Measurements from ENCODE around the gene NUDT1. TPM values are rescaled to one million over a fixed set of nuclear protein-coding genes. Genes with fewer than 3 reads are reported as not detected.

Gene NUDT1
- total RNA-seq: 105 TPM
- 37.5 TPM for polyA plus RNA-seq
- long read RNA-seq, donor 1, transcript NUDT1-206 (3 exons, 714 nt): major isoform, 5 of 6 reads
- long read RNA-seq, donor 1, partial matches to known transcripts: 0 of 6 reads
- long read RNA-seq, donor 1, other reads (novel, unspliced or antisense): 0 of 6 reads
- long read RNA-seq, donor 2: 0 reads
- long read RNA-seq, donor 3, transcript NUDT1-206 (3 exons, 714 nt): major isoform, 22 of 68 reads
- long read RNA-seq, donor 3, transcript NUDT1-203 (4 exons, 662 nt): minor isoform, 18 of 68 reads
- long read RNA-seq, donor 3, partial matches to known transcripts: 19 of 68 reads
- long read RNA-seq, donor 3, other reads (novel, unspliced or antisense): 8 of 68 reads
- long read RNA-seq, donor 4, transcript NUDT1-206 (3 exons, 714 nt): major isoform, 14 of 20 reads
- long read RNA-seq, donor 4, transcript NUDT1-203 (4 exons, 662 nt): minor isoform, 5 of 20 reads
- long read RNA-seq, donor 4, partial matches to known transcripts: 0 of 20 reads
- long read RNA-seq, donor 4, other reads (novel, unspliced or antisense): 0 of 20 reads
- long read RNA-seq, donor 5, transcript NUDT1-203 (4 exons, 662 nt): major isoform, 42 of 69 reads
- long read RNA-seq, donor 5, transcript NUDT1-206 (3 exons, 714 nt): minor isoform, 18 of 69 reads
- long read RNA-seq, donor 5, partial matches to known transcripts: 6 of 69 reads
- long read RNA-seq, donor 5, other reads (novel, unspliced or antisense): 0 of 69 reads
- long read RNA-seq, donor 6, transcript NUDT1-203 (4 exons, 662 nt): minor isoform, 8 of 18 reads
- long read RNA-seq, donor 6, transcript NUDT1-206 (3 exons, 714 nt): major isoform, 9 of 18 reads
- long read RNA-seq, donor 6, partial matches to known transcripts: 0 of 18 reads
- long read RNA-seq, donor 6, other reads (novel, unspliced or antisense): 0 of 18 reads
- long read RNA-seq, donor 7, transcript NUDT1-203 (4 exons, 662 nt): major isoform, 15 of 30 reads
- long read RNA-seq, donor 7, transcript NUDT1-206 (3 exons, 714 nt): minor isoform, 12 of 30 reads
- long read RNA-seq, donor 7, partial matches to known transcripts: 0 of 30 reads
- long read RNA-seq, donor 7, other reads (novel, unspliced or antisense): 0 of 30 reads
- long read RNA-seq, donor 8, transcript NUDT1-206 (3 exons, 714 nt): major isoform, 7 of 12 reads
- long read RNA-seq, donor 8, partial matches to known transcripts: 0 of 12 reads
- long read RNA-seq, donor 8, other reads (novel, unspliced or antisense): 0 of 12 reads
- long read RNA-seq, donor 9, transcript NUDT1-206 (3 exons, 714 nt): minor isoform, 10 of 27 reads
- long read RNA-seq, donor 9, transcript NUDT1-203 (4 exons, 662 nt): major isoform, 14 of 27 reads
- long read RNA-seq, donor 9, partial matches to known transcripts: 0 of 27 reads
- long read RNA-seq, donor 9, other reads (novel, unspliced or antisense): 0 of 27 reads
- long read RNA-seq, donor 10, transcript NUDT1-203 (4 exons, 662 nt): major isoform, 8 of 16 reads
- long read RNA-seq, donor 10, transcript NUDT1-206 (3 exons, 714 nt): minor isoform, 7 of 16 reads
- long read RNA-seq, donor 10, partial matches to known transcripts: 0 of 16 reads
- long read RNA-seq, donor 10, other reads (novel, unspliced or antisense): 0 of 16 reads

- H3K36me3 ChIP-seq (ENCODE audit: control insufficient read depth in 2 of 2, insufficient read depth in 2 of 2, low read length in 1 of 2): peaks cover 29 to 31% of the 10 kb centered on the region in 2 donors
- no peaks in the 10 kb centered on the region for H3K27me3 ChIP-seq (ENCODE audit: control insufficient read depth in 2 of 2, insufficient read depth in 1 of 2, low read length in 1 of 2)
- under 1% methylated on average over 81 of the region's 81 CpGs for WGBS
- peaks cover 13 to 51% of the 10 kb centered on the region in 2 donors for H3K4me1 ChIP-seq (ENCODE audit: control insufficient read depth in 2 of 2, insufficient read depth in 2 of 2, low read length in 2 of 2)
- DNase-seq (ENCODE audit: low read depth in 6 of 9, low spot score in 9 of 9): peak in 6 of 9 donors; percentile 45 to 77 (median 60)
- H3K4me3 ChIP-seq (ENCODE audit: low read length in 2 of 2): peak within 1 kb of the TSS; percentile 92 to 96
- H3K9me3 ChIP-seq (ENCODE audit: control insufficient read depth in 2 of 2, insufficient read depth in 1 of 2, low read length in 1 of 2): no peaks in the 10 kb centered on the region
- H3K27ac ChIP-seq (ENCODE audit: low read depth in 1 of 2, low read length in 1 of 2): peak within 1 kb of the TSS; percentile 64 to 79
These were observed at the start of gene NUDT1, which contains the start of gene MRM2 for GRCh38 chr7:2241580-2242540. Gene NUDT1, plus strand, starts transcription at chr7:2242226. Its CDS starts 2,349 bp downstream, at chr7:2244575. Gene MRM2, minus strand, starts transcription at chr7:2242205. Its CDS starts 36 bp downstream, at chr7:2242169.

DNA sequence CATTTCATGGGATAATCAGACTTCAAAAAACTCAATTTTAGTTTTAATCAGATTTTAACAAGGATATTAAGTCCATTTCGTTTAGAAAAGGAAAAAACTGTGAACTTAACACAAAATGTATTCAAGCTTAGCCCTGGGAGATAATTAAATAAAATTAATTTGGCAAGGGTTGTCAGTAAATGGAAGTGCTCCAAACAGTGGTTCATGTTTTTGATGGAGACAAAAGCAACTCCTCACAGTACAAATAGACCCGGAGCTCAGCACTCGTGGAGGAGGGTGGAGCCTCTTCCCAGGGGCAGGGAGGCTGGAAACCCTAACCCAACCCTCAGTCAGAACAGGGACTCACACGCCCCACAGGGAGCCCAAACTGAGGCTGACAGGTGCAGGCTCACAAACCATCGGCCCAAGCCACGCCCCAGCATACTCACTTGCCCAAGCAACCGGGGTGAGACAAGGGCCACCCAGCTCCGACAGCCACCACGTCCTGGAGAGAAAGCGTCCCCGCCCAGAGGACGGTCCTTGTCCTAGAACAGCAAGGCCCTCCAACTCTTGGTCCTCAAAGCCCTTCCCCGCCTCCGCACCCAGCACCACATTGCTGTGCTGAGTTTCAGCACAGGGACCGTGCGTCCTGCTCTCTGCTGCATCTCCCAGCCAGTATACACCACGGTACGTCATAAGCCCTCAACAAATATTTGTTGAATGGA is 49.0 kb upstream of the NUDT1 start:
- WGBS: 97% methylated on average over 18 of the region's 18 CpGs
- Histone ChIP-seq H3K9me3 (ENCODE audit: control insufficient read depth in 2 of 2, insufficient read depth in 1 of 2, low read length in 1 of 2) (peaks cover 1 to 17% of the 10 kb centered on the region in 2 donors), H3K4me1 (ENCODE audit: control insufficient read depth in 2 of 2, insufficient read depth in 2 of 2, low read length in 2 of 2) (peaks cover 0 to 19% of the 10 kb centered on the region in 2 donors), H3K27ac (ENCODE audit: low read depth in 1 of 2, low read length in 1 of 2) (no peak overlapping the region), H3K27me3 (ENCODE audit: control insufficient read depth in 2 of 2, insufficient read depth in 1 of 2, low read length in 1 of 2) (no peaks in the 10 kb centered on the region), H3K4me3 (ENCODE audit: low read length in 2 of 2) (no peak overlapping the region), H3K36me3 (ENCODE audit: control insufficient read depth in 2 of 2, insufficient read depth in 2 of 2, low read length in 1 of 2) (peaks cover 28 to 29% of the 10 kb centered on the region in 2 donors)
- no peak for DNase-seq (ENCODE audit: low read depth in 6 of 9, low spot score in 9 of 9)

DNA sequence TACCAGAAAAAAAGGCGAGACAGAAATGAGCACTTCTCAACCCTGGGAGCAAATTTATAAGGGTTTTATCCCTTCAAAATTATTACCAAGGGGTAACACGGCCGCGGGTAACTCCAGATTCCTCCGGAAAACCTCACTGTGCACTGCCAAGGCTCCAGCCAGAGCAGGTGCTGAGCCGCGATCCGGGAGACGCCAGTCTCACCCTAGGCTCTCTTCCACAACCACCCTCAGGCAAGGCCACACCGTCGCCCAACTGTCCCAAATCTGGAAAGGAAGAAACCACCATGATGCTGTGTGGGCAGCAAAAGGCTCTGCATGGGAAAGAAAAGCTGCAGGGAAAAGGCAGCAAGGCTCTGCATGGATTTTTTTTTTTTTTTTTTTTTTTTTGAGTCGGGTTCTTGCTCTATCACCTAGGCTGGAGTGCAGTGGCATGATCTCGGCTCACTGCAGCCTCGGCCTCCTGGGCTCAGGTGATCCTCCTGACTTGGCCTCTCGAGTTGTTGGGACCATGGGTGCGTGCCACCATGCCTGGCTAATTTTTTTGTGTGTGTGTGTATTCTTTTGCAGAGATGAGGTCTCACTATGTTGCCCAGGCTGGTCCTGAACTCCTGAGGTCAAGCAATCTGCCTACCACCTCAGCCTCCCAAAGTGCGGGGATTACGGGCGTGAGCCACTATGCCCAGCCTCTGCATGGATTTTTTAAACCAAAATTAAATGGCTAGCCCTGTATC is 48.3 kb upstream of the NUDT1 start:
- no peak for DNase-seq (ENCODE audit: low read depth in 6 of 9, low spot score in 9 of 9)
- Histone ChIP-seq H3K4me3 (ENCODE audit: low read length in 2 of 2) (no peak overlapping the region), H3K4me1 (ENCODE audit: control insufficient read depth in 2 of 2, insufficient read depth in 2 of 2, low read length in 2 of 2) (peaks cover 0 to 19% of the 10 kb centered on the region in 2 donors), H3K36me3 (ENCODE audit: control insufficient read depth in 2 of 2, insufficient read depth in 2 of 2, low read length in 1 of 2) (peaks cover 28 to 29% of the 10 kb centered on the region in 2 donors), H3K27ac (ENCODE audit: low read depth in 1 of 2, low read length in 1 of 2) (no peak overlapping the region), H3K27me3 (ENCODE audit: control insufficient read depth in 2 of 2, insufficient read depth in 1 of 2, low read length in 1 of 2) (no peaks in the 10 kb centered on the region), H3K9me3 (ENCODE audit: control insufficient read depth in 2 of 2, insufficient read depth in 1 of 2, low read length in 1 of 2) (peaks cover 1 to 17% of the 10 kb centered on the region in 2 donors)
- 95% methylated on average over 19 of the region's 19 CpGs for WGBS

GRCh38 chr7:2195400-2196246 is 46.4 kb upstream of the NUDT1 start:
- no peak for DNase-seq (ENCODE audit: low read depth in 6 of 9, low spot score in 9 of 9)
- H3K9me3 ChIP-seq (ENCODE audit: control insufficient read depth in 2 of 2, insufficient read depth in 1 of 2, low read length in 1 of 2): peaks cover 1 to 17% of the 10 kb centered on the region in 2 donors
- H3K36me3 ChIP-seq (ENCODE audit: control insufficient read depth in 2 of 2, insufficient read depth in 2 of 2, low read length in 1 of 2): peaks cover 36 to 39% of the 10 kb centered on the region in 2 donors
- peaks cover 0 to 19% of the 10 kb centered on the region in 2 donors for H3K4me1 ChIP-seq (ENCODE audit: control insufficient read depth in 2 of 2, insufficient read depth in 2 of 2, low read length in 2 of 2)
- no peak overlapping the region for H3K27ac ChIP-seq (ENCODE audit: low read depth in 1 of 2, low read length in 1 of 2)
- no peaks in the 10 kb centered on the region for H3K27me3 ChIP-seq (ENCODE audit: control insufficient read depth in 2 of 2, insufficient read depth in 1 of 2, low read length in 1 of 2)
- WGBS: 97% methylated on average over 13 of the region's 13 CpGs
- no peak overlapping the region for H3K4me3 ChIP-seq (ENCODE audit: low read length in 2 of 2)

DNA sequence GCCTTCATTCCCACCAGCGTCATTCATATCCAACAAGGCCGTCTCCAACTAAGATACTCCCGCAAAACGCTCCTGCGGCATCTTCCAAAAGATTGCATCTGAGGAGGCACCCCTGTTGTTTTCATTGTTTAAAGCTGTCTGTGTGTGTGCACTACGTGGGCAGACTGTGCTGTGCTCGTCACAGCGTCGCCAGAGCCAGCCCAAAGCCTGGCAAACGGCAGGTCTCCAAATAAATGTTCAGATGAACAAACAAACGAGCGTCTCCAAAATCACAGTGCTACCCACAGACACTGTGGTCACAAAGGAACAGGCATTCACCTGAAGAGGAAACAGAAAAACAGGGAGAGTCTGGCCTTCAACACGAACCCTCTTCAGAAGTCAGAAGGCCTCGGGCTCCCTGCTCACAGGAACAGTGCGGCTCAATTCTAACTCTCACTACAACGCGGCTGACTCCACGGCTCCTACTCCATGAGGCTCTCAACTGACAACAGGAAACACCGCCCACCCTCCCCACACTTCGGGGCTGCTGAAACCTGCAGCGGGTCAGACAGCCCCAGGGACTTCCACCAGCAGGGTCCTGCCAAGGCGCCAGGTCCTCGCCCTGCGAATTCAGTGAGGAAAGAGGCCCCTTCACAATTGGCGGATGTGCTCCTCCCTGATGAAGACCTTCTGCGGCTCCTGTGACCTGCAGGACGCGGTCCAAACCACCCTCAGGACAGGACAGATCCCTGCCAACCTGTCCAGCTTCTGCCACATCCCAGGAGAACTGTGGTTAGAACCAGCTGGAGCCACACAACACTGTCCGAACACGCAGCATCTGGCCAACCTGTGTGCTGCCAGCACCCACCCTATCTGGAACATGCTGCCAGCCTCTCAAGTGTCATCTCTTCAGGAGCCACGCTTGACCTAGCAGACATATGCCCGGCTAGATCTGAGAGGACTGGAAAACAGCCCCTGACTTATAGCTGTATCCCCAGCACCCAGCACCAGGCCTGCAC is 45.3 kb upstream of the NUDT1 start:
- peaks cover 1 to 17% of the 10 kb centered on the region in 2 donors for H3K9me3 ChIP-seq (ENCODE audit: control insufficient read depth in 2 of 2, insufficient read depth in 1 of 2, low read length in 1 of 2)
- 94% methylated on average over 32 of the region's 32 CpGs for WGBS
- no peak overlapping the region for H3K4me3 ChIP-seq (ENCODE audit: low read length in 2 of 2)
- peaks cover 38 to 43% of the 10 kb centered on the region in 2 donors for H3K36me3 ChIP-seq (ENCODE audit: control insufficient read depth in 2 of 2, insufficient read depth in 2 of 2, low read length in 1 of 2)
- no peaks in the 10 kb centered on the region for H3K27me3 ChIP-seq (ENCODE audit: control insufficient read depth in 2 of 2, insufficient read depth in 1 of 2, low read length in 1 of 2)
- peaks cover 0 to 23% of the 10 kb centered on the region in 2 donors for H3K4me1 ChIP-seq (ENCODE audit: control insufficient read depth in 2 of 2, insufficient read depth in 2 of 2, low read length in 2 of 2)
- H3K27ac ChIP-seq (ENCODE audit: low read depth in 1 of 2, low read length in 1 of 2): no peak overlapping the region
- DNase-seq (ENCODE audit: low read depth in 6 of 9, low spot score in 9 of 9): peak in 1 of 9 donors; percentile 17

Data from thymus (tissue), 14 donors.